ENCODE data around the gene SERTAD2. TPM values are rescaled to one million over a fixed set of nuclear protein-coding genes. Genes with fewer than 3 reads are reported as not detected.

SERTAD2 gene
- total RNA-seq, 1 experiment from 2014 or later, result 19.8 TPM

GRCh38 chr2:64643838-64644457 lies 9.8 kb downstream of the SERTAD2 start:
- peak overlapping the region; percentile 67 for H3K4me3 ChIP-seq (ENCODE audit: low read length)
- TSS peak; percentile 61 for BruUV-seq (replicated peaks)
- intact Hi-C loops (cut with micrococcal nuclease), result loop anchor here (2.0 to 5.0 kb wide), 2 partner anchors 49 to 122 kb away; partner anchors contain the start of gene AFTPH
- peaks cover 22% of the 10 kb centered on the region for H4K20me1 ChIP-seq (ENCODE audit: low read length)
- H3K9me3 ChIP-seq (ENCODE audit: low read length), result no peaks in the 10 kb centered on the region
- DNase-seq (no peak), ATAC-seq (no peak)
- peaks cover 100% of the 10 kb centered on the region for H3K79me2 ChIP-seq (ENCODE audit: low read length)
- peak overlapping the region; percentile 79 for H3K9ac ChIP-seq (ENCODE audit: low read length)
- H3K36me3 ChIP-seq (ENCODE audit: low read depth, low read length), result peaks cover 3% of the 10 kb centered on the region; the same call in 1 of the 2 replicates
- peaks cover 87% of the 10 kb centered on the region for H3K4me1 ChIP-seq (ENCODE audit: insufficient read depth, low read length)
- H3K27ac ChIP-seq (ENCODE audit: low read length), result peak overlapping the region; percentile 92
- no peak for TF ChIP-seq EZH2phosphoT487 (IDR thresholded peaks at IDR 0.05; ENCODE audit: borderline replicate concordance, low read length)
- no peak for TF ChIP-seq CTCF (conservative IDR thresholded peaks at IDR 0.05; ENCODE audit: low read depth, low read length)
- TF ChIP-seq EZH2 (IDR thresholded peaks at IDR 0.05; ENCODE audit: low read length, unreplicated experiment), result no peak
- CTCF ChIA-PET, result interaction anchor here (0.9 to 2.8 kb wide), 4 partner anchors 10 to 107 kb away, joined by 4 to 18 read pairs (median 8); partner anchors contain the start of gene SERTAD2
- H3K9me2 ChIP-seq (replicated peaks; ENCODE audit: low read length), result no peaks in the 10 kb centered on the region
- H3K4me2 ChIP-seq (ENCODE audit: low read length), result peak overlapping the region; percentile 93
- POLR2A ChIA-PET (ENCODE audit: unreplicated experiment), result interaction anchor here (0.6 to 1.2 kb wide), 5 partner anchors 10 to 233 kb away, joined by 3 to 5 read pairs (median 3); partner anchors contain the start of gene SERTAD2
- peaks cover 5% of the 10 kb centered on the region for H3F3A ChIP-seq (ENCODE audit: low read length, unreplicated experiment)
- H3K27me3 ChIP-seq (ENCODE audit: low read length), result no peaks in the 10 kb centered on the region
- peak overlapping the region; percentile 52 for H2AFZ ChIP-seq (ENCODE audit: low read length)

- Histone ChIP-seq H2AFZ (ENCODE audit: low read length) (no peak overlapping the region), H3K79me2 (ENCODE audit: low read length) (peaks cover 100% of the 10 kb centered on the region), H3F3A (ENCODE audit: low read length, unreplicated experiment) (peaks cover 5% of the 10 kb centered on the region), H3K36me3 (ENCODE audit: low read depth, low read length) (peaks cover 20% of the 10 kb centered on the region; the same call in 1 of the 2 replicates), H3K4me1 (ENCODE audit: insufficient read depth, low read length) (peaks cover 84% of the 10 kb centered on the region), H3K9ac (ENCODE audit: low read length) (no peak overlapping the region), H3K4me2 (ENCODE audit: low read length) (no peak overlapping the region), H3K9me3 (ENCODE audit: low read length) (no peaks in the 10 kb centered on the region), H4K20me1 (ENCODE audit: low read length) (peaks cover 38% of the 10 kb centered on the region), H3K27ac (ENCODE audit: low read length) (no peak overlapping the region), H3K9me2 (replicated peaks; ENCODE audit: low read length) (no peaks in the 10 kb centered on the region), H3K27me3 (ENCODE audit: low read length) (no peaks in the 10 kb centered on the region), H3K4me3 (ENCODE audit: low read length) (no peak overlapping the region)
- ChIA-PET POLR2A (ENCODE audit: unreplicated experiment) (interaction anchor here (0.5 kb wide), 1 partner anchor 44 kb away, joined by 3 read pairs; no protein-coding TSS in a partner anchor), CTCF (interaction anchor here (1.1 kb wide), 1 partner anchor 118 kb away, joined by 6 read pairs; no protein-coding TSS in a partner anchor)
- DNase-seq (no peak), ATAC-seq (no peak)
- no TSS peak for BruUV-seq (replicated peaks)
- intact Hi-C loops (cut with micrococcal nuclease), result loop anchor here (5.0 kb wide), 1 partner anchor 119 kb away; the partner anchor contains the start of gene AFTPH
- TF ChIP-seq CTCF (conservative IDR thresholded peaks at IDR 0.05; ENCODE audit: low read depth, low read length) (no peak), EZH2phosphoT487 (IDR thresholded peaks at IDR 0.05; ENCODE audit: borderline replicate concordance, low read length) (no peak), EZH2 (IDR thresholded peaks at IDR 0.05; ENCODE audit: low read length, unreplicated experiment) (no peak)
These were observed 12.1 kb downstream of the SERTAD2 start for GRCh38 chr2:64641599-64641998.

Data from PC-3 (cell line).